Hepatocyte (in vitro differentiated cells): ENCODE data around the gene RBL2. TPM values are rescaled to one million over a fixed set of nuclear protein-coding genes. Genes with fewer than 3 reads are reported as not detected.

Experiments
- DNase-seq: peaks from one replicate; pipeline ENCODE4 v3.0.0-alpha.2; 2016; ENCODE audit warnings: low spot score
- H2AFZ ChIP-seq: fragments of 200-600 bp; sonication (generic); 2 replicates; pipeline ENCODE4 v1.6.0; 2016; ENCODE audit warnings: antibody characterized with exemption, mild to moderate bottlenecking
- H3K27ac ChIP-seq: fragments of 200-600 bp; sonication (generic); 2 replicates; pipeline ENCODE4 v1.5.1; 2016; ENCODE audit warnings: mild to moderate bottlenecking
- H3K27me3 ChIP-seq: fragments of 200-600 bp; sonication (generic); 2 replicates; pipeline ENCODE4 v1.6.1; 2016
- H3K36me3 ChIP-seq: fragments of 200-600 bp; sonication (generic); replicated peaks from 2 replicates; pipeline ENCODE4 v1.5.1; 2016; ENCODE audit warnings: low read depth; ENCODE audit not compliant: insufficient read depth
- H3K4me1 ChIP-seq: fragments of 200-600 bp; sonication (generic); 2 replicates; pipeline ENCODE4 v1.5.1; 2016; ENCODE audit warnings: mild to moderate bottlenecking, moderate library complexity; ENCODE audit not compliant: insufficient read depth
- H3K4me2 ChIP-seq: fragments of 200-600 bp; sonication (generic); 2 replicates; pipeline ENCODE4 v1.6.0; 2016
- H3K4me3 ChIP-seq: fragments of 200-600 bp; sonication (generic); 2 replicates; pipeline ENCODE4 v1.5.1; 2016; ENCODE audit warnings: mild to moderate bottlenecking
- H3K79me2 ChIP-seq: fragments of 200-600 bp; sonication (generic); 2 replicates; pipeline ENCODE4 v1.6.0; 2017; ENCODE audit warnings: mild to moderate bottlenecking
- H3K9me2 ChIP-seq: fragments of 200-600 bp; sonication (generic); replicated peaks from 2 replicates; pipeline ENCODE4 v1.6.0; 2017; ENCODE audit warnings: mild to moderate bottlenecking; ENCODE audit not compliant: insufficient read depth
- H3K9me3 ChIP-seq: fragments of 200-600 bp; sonication (generic); 2 replicates; pipeline ENCODE4 v1.5.1; 2016; ENCODE audit warnings: low read depth, mild to moderate bottlenecking
- H4K20me1 ChIP-seq: fragments of 200-600 bp; sonication (generic); 2 replicates; pipeline ENCODE4 v1.6.0; 2016; ENCODE audit warnings: mild to moderate bottlenecking; ENCODE audit not compliant: insufficient read depth, poor library complexity, severe bottlenecking
- CTCF ChIP-seq: fragments of 200-600 bp; sonication (generic); IDR thresholded peaks from 2 replicates; pipeline ENCODE4 v1.5.1; 2016; ENCODE audit warnings: antibody characterized with exemption, mild to moderate bottlenecking; ENCODE audit not compliant: poor library complexity
- EZH2 ChIP-seq: fragments of 200-600 bp; sonication (generic); IDR thresholded peaks from 2 replicates; pipeline ENCODE4 v1.6.1; 2016; ENCODE audit warnings: antibody characterized with exemption, mild to moderate bottlenecking, borderline replicate concordance
- EZH2phosphoT487 ChIP-seq: fragments of 200-600 bp; sonication (generic); IDR thresholded peaks from one replicate; pipeline ENCODE4 v1.6.1; 2018; ENCODE audit warnings: antibody characterized with exemption, mild to moderate bottlenecking, low read depth, moderate library complexity; ENCODE audit not compliant: unreplicated experiment, severe bottlenecking
- WGBS: methylation state at CpG from one replicate; pipeline ENCODE4 v1.1.6; 2016; ENCODE audit warnings: low lambda C conversion rate; ENCODE audit errors: missing lambda C conversion rate; 5-methylcytosine and 5-hydroxymethylcytosine counted together
- polyA plus RNA-seq: library from polyadenylated mRNA; unstranded; fragments of >200 nt; fragmentation: Nextera tagmentation; extraction: Ambion mirVana; gene quantifications from 2 replicates; pipeline ENCODE4 v1.2.1, GENCODE V29; 2016
- total RNA-seq: library from RNA; depleted of rRNA; stranded (reverse); fragments of >200 nt; gene quantifications from 2 replicates; pipeline ENCODE4 v1.2.3, GENCODE V29; 2014

Gene RBL2
- total and polyA plus RNA-seq, 2 experiments from 2014 or later, result 17.3 to 48.8 TPM

DNA sequence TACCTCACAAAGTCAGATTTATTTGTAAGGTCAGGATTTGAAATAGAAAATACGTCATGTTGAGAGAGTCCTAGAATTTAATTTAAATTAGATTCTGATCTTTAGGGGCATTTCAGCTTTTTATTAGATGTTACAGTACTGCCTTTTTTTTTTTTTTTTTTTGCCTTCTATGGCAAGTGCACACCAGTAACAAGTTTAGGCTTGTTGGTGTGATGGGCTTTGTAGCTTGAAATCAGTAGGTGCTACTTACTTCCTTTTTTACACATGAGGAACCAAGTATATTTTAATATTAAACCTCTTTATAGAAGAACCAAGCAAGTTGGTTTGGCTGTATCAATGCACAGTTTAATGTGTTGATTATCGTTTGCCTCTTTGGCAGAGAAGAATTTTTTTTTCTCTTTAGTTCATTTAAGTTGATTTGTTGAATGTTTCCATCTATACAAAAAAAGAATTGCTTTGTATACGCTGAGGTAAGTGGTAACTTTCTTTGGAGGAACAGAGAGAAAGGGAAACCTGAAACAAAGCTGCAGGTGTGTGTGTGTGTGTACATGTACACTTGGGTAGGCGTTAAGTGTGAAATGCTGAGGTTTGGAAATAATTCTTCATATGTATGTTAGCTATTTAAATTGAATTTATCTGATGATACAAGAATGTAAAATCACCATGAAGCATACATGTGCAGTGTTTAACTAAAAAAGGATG lies 15.7 kb downstream of the RBL2 start:
- H3K4me2 ChIP-seq, result no peak overlapping the region

GRCh38 chr16:53453928-53454327 lies 19.7 kb downstream of the RBL2 start:
- H2AFZ ChIP-seq, result no peak overlapping the region
- H3K4me2 ChIP-seq, result no peak overlapping the region
- TF ChIP-seq CTCF, result no peak
- no peak for TF ChIP-seq EZH2
- no peak for TF ChIP-seq EZH2phosphoT487
- H3K4me1 ChIP-seq, result no peaks in the 10 kb centered on the region
- DNase-seq, result no peak
- H4K20me1 ChIP-seq, result no peaks in the 10 kb centered on the region
- no peaks in the 10 kb centered on the region for H3K9me3 ChIP-seq
- H3K4me3 ChIP-seq, result no peak overlapping the region
- H3K27me3 ChIP-seq, result no peaks in the 10 kb centered on the region
- H3K79me2 ChIP-seq, result no peaks in the 10 kb centered on the region
- H3K9me2 ChIP-seq, result no peaks in the 10 kb centered on the region
- H3K27ac ChIP-seq, result no peak overlapping the region
- no peaks in the 10 kb centered on the region for H3K36me3 ChIP-seq
- 95% methylated on average over 5 of the region's 5 CpGs for WGBS

More for the DNA sequence above, 15.7 kb downstream of the RBL2 start:
- Histone ChIP-seq H3K27me3 (no peaks in the 10 kb centered on the region), H4K20me1 (no peaks in the 10 kb centered on the region), H3K36me3 (no peaks in the 10 kb centered on the region), H2AFZ (no peak overlapping the region), H3K9me3 (no peaks in the 10 kb centered on the region), H3K27ac (no peak overlapping the region), H3K79me2 (no peaks in the 10 kb centered on the region), H3K9me2 (no peaks in the 10 kb centered on the region), H3K4me3 (no peak overlapping the region), H3K4me1 (no peaks in the 10 kb centered on the region)
- WGBS, result 95% methylated on average over 4 of the region's 4 CpGs
- TF ChIP-seq CTCF, result no peak
- no peak for TF ChIP-seq EZH2phosphoT487
- no peak for TF ChIP-seq EZH2
- DNase-seq, result no peak

DNA sequence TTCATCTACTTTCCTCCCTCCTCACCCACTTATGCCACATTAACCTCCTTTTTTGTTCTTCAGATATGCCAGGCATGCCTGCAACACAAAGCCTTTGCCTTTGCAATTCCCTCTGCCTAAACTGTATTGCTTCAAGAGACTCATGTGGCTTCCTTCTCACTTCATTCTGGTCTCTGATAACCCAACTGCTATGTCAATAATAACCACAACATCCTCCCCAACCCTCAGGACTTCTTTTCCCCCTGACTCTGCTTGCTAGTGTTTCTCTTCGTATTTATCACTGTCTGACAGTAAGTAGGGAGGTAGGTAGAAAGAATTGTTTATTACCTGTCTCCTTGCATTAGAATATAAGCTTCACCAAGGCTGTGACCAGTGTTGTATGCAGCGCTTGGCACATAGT lies 22.4 kb downstream of the RBL2 start:
- H3K27me3 ChIP-seq, result no peaks in the 10 kb centered on the region
- H2AFZ ChIP-seq, result no peak overlapping the region
- no peak for DNase-seq
- H3K27ac ChIP-seq, result no peak overlapping the region
- H3K4me2 ChIP-seq, result no peak overlapping the region
- no peaks in the 10 kb centered on the region for H4K20me1 ChIP-seq
- no peak overlapping the region for H3K4me3 ChIP-seq
- no peaks in the 10 kb centered on the region for H3K4me1 ChIP-seq
- no peaks in the 10 kb centered on the region for H3K9me2 ChIP-seq
- H3K79me2 ChIP-seq, result no peaks in the 10 kb centered on the region
- no peaks in the 10 kb centered on the region for H3K9me3 ChIP-seq
- H3K36me3 ChIP-seq, result no peaks in the 10 kb centered on the region
- WGBS, result 97% methylated on average over 2 of the region's 2 CpGs
- no peak for TF ChIP-seq CTCF
- no peak for TF ChIP-seq EZH2
- no peak for TF ChIP-seq EZH2phosphoT487
